ENCODE data around the gene KDM4F. TPM values are rescaled to one million over a fixed set of nuclear protein-coding genes. Genes with fewer than 3 reads are reported as not detected.

KDM4F gene
- total RNA-seq, 3 donors from 2014 or later: not detected

GRCh38 chr11:95042906-95043305 is 6.3 kb upstream of the KDM4F start:
- DNase-seq: no peak
- no peaks in the 10 kb centered on the region for H3K36me3 ChIP-seq (ENCODE audit: low read depth)
- no peak overlapping the region for H3K4me3 ChIP-seq
- no peaks in the 10 kb centered on the region for H3K9me3 ChIP-seq
- ATAC-seq: no peak
- intact Hi-C loops (cut with DNase I, micrococcal nuclease): no loop called here
- H3K4me1 ChIP-seq (ENCODE audit: low read depth): no peaks in the 10 kb centered on the region
- TF ChIP-seq CTCF (IDR thresholded peaks at IDR 0.05): no peak

DNA sequence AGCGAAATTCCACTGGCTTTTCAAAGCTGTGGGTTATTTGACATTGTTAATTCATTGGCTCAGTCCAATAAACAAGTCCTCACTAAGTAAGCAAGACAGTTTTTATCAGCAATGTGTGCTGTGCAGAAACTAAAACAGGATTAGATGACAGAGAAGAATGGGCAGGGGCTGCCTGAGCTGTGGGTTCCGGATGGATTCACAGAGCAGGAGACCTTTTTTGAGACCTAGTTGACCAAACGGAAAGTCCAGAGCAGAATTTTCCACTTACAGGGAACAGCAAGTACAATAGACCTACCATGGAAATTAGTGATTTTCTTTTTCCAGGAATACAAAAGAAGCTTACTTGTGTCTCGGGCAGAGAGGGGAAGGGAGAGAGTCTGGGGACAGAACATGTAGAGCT is 5.2 kb upstream of the KDM4F start:
- no peak for TF ChIP-seq CTCF (IDR thresholded peaks at IDR 0.05)
- ATAC-seq (no peak), DNase-seq (no peak)
- H3K9me3 ChIP-seq: no peaks in the 10 kb centered on the region
- no peak overlapping the region for H3K4me3 ChIP-seq
- intact Hi-C loops (cut with DNase I, micrococcal nuclease): no loop called here
- no peaks in the 10 kb centered on the region for H3K36me3 ChIP-seq (ENCODE audit: low read depth)
- H3K4me1 ChIP-seq (ENCODE audit: low read depth): no peaks in the 10 kb centered on the region

- H3K4me3 ChIP-seq: no peak overlapping the region
- intact Hi-C loops (cut with DNase I, micrococcal nuclease): no loop called here
- TF ChIP-seq CTCF (IDR thresholded peaks at IDR 0.05): no peak
- ATAC-seq: no peak
- no peaks in the 10 kb centered on the region for H3K9me3 ChIP-seq
- H3K36me3 ChIP-seq (ENCODE audit: low read depth): no peaks in the 10 kb centered on the region
- DNase-seq: no peak
- H3K4me1 ChIP-seq (ENCODE audit: low read depth): peaks cover 3% of the 10 kb centered on the region
Measured at GRCh38 chr11:95045812-95046211, 3.4 kb upstream of the KDM4F start.

DNA sequence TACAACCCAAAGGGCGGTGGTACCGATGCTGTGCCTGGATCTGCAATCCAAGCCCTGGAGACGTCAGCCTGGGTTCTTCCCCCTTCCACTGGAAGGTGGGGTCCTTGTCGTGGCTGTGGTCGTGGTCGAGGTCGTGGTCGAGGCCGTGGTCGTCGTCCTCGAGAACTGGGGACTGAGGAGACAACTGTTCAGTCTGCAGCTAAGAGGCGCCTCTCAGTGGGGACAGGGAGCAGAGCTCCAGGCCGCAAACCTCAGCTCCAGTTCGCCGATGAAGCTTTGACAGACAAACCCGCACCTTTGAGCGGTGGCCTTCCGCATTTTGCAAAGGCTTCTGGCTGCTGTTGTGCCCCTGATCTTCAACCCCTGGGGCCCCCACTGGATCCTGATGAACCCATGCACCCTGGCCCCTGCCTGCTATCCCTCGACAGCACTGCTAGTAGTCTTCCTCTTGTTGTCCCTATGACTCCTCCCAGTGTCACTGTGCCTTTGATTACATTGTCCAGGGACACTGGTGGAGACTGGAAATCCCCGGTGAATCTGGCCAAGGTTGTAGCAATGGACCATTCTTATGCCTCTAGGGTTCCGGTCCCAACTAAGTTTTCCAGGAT is 1.5 kb downstream of the KDM4F start:
- Histone ChIP-seq H3K9me3 (no peaks in the 10 kb centered on the region), H3K36me3 (ENCODE audit: low read depth) (no peaks in the 10 kb centered on the region), H3K4me1 (ENCODE audit: low read depth) (peaks cover 3% of the 10 kb centered on the region), H3K4me3 (no peak overlapping the region)
- intact Hi-C loops (cut with DNase I, micrococcal nuclease): no loop called here
- no peak for ATAC-seq
- TF ChIP-seq CTCF (IDR thresholded peaks at IDR 0.05): no peak
- DNase-seq: no peak

- no peaks in the 10 kb centered on the region for H3K36me3 ChIP-seq (ENCODE audit: low read depth)
- intact Hi-C loops (cut with DNase I, micrococcal nuclease): no loop called here
- H3K4me3 ChIP-seq: no peak overlapping the region
- ATAC-seq: no peak
- TF ChIP-seq CTCF (IDR thresholded peaks at IDR 0.05): no peak
- peaks cover 3% of the 10 kb centered on the region for H3K4me1 ChIP-seq (ENCODE audit: low read depth)
- no peaks in the 10 kb centered on the region for H3K9me3 ChIP-seq
- DNase-seq: no peak
Measured at GRCh38 chr11:95054356-95054755, 5.1 kb downstream of the KDM4F start.

Data from mucosa of descending colon (tissue), 3 donors.